Measurements from ENCODE around the gene PKDREJ.
"Not testable (repeated sequence)": the region's sequence is repeated elsewhere in the genome, so short reads cannot be mapped to it uniquely, and the experiment has no call there.

The PKDREJ gene

DNA sequence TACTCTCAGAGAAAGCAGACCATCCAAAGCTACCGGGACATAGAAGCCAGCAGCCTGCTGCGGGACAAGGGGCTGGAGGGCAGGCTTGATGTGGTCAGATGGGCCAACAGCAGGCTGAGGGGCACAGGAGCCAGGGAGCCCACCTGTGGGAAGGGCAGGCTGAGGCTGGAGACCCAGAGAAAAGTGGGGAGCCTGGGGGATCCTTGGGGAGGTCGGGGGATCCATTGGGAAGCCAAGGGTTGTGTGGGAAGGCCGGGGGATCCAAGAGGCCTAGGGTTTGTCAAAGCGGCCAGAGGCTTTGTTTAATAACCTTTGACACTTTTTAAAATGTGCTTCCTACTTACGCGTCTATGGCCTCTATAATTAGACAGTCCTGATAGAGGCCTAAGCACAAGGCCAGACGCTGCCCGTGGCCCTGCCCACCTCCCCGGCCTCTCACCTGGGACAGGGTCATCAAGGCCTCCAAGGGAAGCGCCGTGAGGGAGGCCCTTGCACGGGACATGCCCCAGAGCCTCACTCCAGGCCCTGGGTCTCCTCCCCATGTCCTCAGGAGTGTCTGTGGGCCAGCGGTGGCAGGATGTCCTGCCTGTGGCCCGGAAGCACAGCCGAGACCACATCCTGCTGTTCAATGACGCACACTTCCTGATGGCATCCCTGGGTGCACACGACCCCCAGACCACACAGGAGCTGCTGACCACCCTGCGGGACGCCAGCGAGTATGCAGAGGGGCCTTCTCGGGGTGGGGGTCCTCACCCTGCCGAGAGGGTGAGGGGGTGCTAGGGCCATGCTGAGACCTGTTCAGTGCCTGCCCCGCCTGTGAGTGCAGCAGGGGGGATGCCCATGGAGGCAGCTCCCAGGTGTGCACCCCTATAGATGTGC is 25.0 kb upstream of the PKDREJ start:
- peak; percentile 53 to 71 for DNase-seq

DNA sequence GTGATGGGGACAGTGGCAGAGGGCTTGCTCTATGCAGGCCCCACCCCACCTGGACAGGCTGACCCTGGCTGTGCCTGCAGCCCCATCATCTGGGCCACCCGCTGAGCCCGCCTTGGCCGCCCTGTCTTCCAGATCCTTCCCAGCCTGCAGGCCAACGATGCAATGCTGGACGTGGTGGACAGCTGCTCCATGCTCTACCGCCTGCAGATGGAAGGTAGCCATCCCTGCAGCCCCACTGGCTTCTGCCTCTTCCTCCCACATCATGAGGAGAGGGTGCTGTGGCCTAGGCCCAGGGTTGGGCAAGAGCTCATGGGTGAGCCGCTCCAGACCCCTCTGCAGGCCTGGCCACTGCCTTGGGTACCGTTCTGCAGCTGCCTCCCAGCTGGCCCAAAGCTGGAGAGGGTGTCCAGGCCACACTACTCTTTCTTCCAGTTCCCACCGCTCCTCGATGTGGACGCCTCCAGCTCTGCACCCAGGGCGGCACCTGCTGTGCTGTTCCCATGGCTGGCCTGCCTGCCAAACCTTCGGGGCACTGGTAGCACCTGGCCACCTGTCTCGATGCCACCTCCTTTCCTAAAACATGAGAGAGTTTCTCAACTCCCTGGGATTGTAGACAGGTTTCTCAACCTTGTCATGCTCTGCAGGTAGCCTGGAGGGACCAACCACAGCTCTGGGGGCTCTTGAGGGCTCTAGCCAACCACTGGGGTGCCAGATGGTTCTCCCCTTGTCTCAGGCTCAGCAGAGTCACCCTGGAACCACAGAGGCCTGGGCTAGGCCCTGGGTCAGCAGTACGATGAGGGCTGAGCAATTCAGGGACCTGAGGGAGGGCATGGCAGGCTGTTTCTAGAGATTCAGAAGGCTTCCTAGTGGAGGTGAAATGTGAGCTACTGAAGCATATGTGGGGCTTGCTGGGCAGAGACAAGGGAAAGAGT is 24.1 kb upstream of the PKDREJ start:
- DNase-seq: no peak

DNA sequence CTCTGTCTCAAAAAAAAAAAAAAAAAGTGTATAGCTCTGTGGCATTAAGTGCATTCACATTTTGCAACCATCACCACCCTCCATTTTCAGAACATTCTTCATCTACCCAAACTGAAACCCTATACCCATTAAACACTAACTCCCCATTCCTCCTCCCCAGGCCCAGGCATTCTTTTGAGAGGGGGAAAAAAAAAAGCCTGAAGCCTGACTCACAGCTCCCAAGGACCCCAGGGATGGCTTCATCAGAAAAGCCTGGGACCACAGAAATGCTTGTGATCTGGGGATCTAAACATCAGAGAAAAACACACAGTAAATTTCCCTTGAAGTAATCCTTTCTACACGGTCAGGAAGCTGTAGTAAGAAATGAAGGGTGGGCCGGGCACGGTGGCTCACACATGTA is 22.9 kb upstream of the PKDREJ start:
- no peak for DNase-seq

DNA sequence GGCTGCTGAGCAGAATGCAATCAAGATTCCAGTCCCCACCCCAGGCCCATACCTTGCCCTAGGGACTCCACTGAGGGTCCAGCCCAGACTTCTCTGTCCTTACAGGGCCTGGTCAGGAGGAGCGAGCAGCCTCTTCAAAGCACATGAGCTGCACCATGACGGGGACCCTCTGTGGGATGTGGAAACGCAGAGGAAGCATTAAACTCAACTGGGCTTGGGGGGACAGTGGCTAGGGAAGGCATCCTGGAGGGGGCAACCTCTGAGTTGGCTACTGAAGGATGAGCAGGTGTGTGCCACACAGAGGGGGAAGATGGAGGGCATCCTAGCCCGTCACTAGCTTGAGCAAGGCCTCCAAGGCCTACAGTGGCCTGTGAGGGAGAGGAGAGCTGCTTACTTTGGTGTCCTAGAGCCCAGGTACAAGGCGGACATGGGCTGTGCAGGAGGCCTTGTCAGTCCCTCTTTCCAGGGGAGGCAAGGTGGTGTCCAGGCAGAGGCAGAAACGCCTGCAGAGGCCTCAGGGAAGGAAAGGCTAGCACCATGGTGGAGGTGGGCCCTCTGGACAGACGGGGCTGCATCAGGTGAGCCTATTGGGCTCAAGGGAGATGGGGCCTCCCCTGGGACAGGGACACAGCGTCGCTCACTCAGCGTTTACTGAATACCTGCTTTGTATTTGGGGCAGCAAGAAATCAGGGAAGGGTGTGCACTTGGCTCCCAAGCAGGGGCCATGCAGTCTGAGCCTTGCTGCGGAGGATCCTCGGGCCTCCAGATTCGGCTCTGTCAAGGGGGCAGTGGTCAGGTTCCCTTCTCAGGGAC is 18.9 kb upstream of the PKDREJ start:
- DNase-seq: no peak

DNA sequence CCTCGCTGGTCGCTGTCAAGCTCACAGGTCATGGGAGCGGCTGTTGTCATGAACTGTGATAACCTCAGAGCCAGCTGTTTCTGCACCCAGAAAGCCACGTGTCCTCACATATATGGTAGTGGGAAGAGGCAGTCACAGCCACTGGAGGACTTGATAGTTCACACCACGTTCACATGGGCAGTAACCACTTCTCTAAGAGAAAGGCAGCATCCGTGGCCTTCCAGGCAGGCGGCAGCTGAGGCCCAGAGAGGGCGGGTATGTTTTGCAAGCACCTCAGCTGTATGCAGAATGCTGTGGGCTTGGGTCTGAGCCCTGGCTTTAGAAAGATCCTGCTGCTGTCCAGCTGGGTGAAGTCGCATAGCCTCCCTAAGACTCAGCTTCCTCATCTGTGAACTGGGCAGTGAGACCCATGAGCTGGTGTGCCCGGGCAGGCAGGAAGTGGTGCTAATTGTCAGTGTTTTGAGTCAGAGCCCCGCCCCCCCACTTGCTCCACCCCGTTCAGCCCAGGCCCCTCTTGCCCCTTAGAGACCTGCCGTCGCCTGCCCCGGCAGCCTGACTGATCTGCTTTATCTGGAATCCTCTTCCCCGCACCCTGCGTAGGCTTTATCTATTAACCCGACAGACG is 18.0 kb upstream of the PKDREJ start:
- peak; percentile 62 to 66 for DNase-seq

DNA sequence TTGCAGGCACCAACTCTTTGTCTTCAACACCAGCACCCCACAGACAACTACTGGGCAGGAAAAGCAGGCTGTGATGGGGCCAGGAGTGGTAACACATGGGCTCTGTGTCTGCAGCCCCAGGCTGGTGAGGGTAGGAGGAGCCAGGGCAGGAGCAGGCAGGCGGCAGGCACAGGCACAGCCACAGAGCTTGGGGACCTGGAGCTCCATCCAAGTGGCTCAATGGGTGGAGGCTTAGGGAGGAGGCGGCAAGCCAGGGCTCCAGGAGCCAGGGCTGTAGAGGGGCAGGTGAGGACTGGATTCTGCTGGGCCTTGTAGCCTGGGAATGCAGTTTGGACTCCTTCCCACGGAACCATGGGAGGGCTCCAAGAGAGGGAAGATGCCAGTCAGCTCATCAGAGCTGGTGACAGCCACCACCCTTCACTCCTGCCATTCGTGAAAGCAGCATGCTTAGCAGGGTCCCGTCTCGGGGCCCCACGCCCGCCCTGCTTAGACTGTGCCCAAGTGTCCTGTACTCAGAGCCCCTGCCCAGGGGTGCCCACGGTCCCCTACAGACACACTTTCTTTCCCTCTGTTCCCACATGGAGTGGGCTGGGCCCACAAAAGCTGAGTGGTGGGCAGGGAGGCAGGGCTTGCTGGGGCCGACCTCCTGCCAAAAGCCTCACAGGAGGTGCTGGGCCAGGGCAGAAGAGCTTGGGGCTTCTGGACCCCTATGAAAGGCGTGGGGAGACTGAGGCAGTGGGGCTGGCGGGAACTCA is 17.1 kb upstream of the PKDREJ start:
- DNase-seq: no peak

DNA sequence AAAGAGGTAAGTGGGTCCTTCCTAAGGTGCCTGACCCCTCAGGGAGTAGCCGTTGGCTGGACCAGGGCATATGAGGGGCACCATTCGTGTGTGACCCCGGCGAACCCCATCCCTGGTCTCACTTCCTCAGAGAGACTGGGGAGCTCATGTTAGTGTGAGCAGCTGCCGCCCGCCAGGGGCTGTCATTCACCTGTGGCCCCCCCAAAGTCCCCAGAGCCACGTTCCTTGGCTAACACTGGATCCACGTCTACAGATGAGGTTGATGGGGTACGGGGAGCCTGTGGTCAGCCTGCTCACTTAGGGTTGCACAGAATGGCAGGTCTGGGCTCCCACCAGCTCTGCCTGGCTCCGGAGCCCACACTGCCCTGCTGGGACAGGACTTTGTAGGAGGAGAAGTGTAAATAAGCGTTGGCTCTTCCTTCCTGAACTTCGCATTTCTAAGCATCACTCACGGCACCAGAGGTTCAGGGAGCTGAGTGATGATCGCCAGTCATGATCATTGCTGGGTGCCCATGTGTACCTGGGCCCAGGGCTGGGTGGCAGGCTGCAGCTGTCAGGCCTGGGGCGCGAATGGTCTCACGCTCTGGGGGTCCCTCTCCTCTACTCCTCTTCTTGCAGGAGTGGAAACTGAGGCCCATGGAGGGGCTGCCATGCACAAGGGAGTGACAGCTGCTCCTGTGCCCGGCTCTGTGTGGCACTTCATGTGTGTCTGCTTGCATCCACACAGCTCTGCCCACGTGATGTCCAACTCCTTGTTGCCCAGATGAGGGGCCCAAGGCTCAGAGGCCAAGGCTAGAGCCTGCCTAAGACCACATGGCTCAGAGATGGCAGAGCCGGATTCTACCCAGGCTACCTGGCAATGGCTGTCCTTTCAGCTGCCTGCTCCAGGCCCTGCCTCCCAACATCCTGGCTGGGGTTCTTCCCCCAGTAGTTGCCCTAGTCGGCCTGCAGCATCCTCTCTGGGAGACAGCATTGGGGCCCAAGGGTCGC is 15.8 kb upstream of the PKDREJ start:
- no peak for DNase-seq

DNA sequence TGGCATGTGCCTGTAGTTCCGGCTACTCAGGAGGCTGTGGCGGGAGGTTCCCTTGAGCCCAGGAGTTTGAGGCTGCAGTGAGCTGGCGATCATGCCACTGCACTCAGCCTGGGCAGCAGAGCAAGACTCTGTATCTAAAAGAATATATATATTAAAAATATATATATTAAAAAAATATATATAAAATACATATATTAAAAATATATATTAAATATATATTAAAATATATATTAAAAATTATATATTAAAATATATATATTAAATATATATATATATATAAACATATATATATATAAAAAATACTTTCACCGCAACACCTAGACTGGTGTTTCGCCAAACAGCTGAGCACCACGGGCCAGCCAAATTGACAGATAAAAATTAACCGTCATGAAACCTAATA is 13.4 kb upstream of the PKDREJ start:
- no peak for DNase-seq

DNA sequence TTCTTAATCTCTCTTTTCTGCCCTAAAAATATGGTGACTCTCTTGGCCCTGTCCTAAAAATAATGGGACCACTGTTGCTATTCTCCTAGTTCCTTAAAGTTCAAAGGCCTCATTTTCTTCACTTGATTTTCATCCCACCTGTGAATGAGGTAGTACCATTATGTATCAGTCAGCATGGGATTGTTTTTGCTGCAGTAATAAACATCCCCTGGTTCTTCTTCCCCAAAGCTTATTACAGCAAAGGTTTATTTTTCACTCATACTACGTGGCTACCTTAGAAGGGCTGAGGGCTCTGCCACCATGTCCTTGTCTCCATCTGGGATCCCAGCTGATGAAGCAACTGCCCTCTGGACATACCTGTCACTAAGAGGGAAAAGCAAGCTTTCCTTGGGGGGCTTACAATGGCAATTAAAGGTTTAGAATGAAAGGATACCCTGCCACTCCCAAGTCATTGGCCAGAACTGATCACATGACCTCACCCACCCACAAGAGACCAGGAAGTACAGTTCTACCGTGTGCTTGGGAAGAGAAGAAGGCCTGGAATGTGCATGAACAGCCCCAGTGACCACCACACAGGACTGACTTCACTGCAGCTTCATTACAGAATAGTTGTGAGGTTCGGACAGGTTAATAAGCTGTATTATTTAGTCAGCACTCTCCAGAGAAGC is 12.4 kb upstream of the PKDREJ start:
- no peak for DNase-seq

DNA sequence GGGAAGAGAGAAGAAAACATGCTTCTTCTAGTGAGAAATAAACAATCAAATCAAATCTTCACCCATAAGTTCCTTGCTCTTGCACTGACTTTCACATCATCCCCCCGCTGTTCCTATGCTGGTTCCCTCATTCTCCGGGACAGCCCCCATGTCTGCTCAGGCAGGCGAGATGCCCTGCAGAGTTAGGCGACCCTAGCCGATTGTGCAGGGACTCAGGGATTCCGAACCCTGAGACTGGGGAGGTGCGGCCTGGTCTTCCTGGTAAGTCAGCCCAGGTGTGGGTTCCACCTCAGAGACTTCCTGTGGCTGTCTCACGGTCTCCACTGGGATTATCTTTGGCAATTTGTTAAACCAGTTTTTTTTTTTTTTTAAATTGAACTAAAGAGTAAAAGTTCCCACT is 11.2 kb upstream of the PKDREJ start:
- no peak for DNase-seq

DNA sequence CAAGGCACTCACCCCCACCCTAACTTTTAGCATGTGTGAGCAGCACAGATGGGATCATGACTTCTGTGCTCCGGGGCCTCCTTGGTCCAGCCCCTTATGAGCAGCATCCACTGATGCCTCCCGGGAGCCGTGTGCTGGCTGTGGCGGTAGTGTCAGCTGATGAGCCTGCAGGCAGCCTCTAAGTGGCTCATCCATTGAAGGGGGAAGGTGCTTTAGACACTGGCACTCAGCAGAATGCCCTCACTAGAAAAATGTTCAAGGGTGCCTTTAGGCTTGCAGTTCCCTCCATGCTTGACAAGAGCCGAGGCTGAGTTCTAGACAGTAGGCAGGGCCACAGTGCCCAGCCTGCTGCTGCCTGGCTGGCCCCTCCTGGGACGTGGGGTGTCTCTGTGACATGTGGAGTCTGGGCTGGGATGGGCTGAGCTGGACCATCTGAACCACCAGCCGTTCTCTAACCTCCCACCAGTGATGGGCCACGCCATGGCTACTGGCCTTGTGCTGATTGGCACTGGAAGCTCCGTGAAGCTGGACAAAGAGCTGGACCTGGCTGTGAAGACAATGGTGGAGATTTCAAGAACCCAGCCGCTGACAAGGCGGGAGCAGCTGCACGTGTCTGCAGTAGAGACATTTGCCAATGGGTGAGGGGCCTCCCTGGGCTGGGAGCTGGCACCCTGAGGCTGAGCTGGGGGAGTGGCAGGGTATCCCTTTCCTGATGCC is 10.4 kb upstream of the PKDREJ start:
- DNase-seq: no peak

DNA sequence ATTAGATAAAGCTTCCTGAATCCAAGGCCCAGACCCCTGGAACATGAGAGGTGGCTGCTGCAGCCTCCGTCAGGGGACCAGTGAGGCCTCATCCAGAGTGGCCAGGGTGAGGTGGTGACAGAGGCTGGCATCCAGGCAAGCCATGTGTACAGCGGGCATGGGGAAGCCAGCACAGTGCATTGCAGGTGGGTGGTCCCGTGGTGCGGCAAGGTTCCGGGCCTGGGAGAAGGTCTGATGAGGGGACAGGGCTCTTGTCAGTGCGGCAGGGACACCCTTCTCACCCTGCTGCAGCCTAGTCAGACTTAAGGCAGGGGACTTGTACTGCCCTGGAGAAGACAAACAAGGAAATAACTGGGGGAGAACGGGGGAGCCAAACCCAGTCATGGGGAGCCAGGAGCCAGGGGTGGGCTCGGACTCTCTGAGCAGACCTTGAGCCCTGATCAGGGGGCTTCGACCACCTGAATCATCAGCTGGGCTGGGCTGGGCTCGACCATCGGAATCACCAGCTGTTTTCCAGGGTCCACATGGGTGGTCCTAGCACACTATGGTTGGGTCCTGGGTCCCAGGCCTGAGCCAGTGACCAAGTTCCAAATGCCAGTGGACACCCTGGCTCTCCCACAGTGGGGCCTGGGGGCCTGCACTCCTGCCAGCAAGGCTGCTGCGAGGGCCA is 9.8 kb upstream of the PKDREJ start:
- no peak for DNase-seq

DNA sequence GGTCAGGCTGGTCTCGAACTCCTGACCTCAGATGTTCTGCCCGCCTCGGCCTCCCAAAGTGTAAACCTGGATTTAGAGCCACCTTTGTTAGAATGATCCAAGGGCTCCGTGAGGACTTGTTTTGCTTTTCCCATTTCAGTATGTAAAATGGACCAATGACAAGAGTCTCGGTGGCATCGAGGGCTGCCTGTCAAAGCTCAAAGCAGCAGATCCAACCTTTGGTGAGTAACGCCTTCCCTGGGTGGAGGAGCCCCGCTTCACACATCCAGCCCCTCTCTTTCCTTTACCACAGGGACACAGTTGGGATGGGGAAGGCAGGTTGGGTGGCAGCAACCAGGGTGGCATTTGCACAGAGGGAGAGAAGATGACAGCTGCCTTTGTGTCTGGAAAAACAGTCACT is 9.1 kb upstream of the PKDREJ start:
- DNase-seq: no peak

DNA sequence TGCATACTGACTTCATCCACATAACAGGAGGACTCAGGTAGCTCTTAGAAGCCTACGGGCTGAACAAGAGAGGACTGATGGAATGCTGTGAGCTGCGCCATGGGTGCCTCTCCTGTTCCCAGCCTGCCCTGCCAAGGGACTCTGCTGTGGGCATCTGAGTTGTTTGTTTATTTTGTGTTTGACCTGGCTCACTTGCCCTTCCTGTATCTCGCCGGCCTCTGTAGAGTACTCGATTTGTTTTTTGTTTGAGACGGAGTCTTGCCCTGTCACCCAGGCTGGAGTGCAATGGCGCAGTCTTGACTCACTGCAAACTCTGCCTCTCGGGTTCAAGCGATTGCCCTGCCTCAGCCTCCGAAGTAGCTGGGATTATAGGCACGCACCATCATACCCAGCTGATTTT is 6.4 kb upstream of the PKDREJ start:
- DNase-seq: no peak

DNA sequence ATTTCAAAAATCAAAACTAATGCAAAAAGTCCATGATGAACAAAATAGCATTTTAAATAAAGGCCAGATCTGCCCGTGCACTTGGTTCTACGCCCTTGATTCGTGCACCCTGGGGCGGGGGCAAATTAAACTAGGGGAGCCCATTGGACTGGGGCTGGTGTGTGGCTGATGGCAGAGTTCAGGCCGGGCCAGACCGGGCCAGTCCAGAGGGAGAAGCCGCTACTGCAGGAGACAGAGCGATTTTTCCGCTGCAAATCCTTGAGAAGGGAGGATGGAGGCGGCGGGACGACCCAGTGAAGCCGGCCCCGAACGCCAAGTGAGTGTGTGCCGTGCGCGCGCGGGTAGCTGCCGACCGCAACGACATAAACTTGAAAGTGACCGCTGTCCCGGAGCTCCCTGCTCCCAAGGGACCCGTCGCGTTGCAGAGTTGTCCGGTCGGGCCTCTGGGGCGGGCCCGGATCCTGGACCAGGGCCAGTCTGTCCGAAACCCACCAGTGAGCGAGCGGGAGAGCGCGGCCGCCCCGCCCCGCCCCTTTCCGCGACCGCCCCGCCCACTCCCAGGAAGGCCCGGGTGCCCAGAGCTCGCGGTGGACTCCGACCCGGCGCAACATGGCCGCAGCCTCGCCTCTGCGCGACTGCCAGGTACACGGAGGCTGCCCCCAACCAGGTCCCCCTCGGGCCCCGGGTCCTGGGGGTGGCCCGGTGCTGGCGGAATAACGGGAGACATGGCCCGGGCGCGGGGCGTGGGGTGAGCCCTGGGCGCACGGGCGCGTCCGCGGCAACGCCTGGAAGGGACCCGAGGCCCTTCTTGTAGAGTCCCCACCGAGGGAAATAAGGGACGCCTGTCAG is 4.5 kb upstream of the PKDREJ start, which contains the start of gene TTC38:
TTC38 (plus strand) TSS at position 578 of the 849 bp plus-strand sequence; CDS start at position 610, 32 bp downstream.
- peak; percentile 60 to 64 for DNase-seq

DNA sequence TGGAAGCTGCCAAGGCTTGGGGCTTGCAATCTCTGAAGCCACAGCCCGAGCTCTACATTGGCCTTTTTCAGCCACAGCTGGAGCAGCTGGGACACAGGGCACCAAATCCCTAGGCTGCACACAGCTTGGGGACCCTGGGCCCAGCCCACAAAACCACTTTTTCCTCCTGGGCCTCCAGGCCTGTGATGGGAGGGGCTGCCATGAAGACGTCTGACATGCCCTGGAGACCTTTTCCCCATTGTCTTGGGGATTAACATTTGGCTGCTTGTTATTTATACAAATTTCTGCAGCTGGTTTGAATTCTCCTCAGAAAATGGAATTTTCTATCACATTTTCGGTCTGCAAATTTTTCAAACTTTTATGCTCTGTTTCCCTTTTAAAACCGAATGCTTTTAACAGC is 2.5 kb upstream of the PKDREJ start:
- not testable (repeated sequence) for DNase-seq

DNA sequence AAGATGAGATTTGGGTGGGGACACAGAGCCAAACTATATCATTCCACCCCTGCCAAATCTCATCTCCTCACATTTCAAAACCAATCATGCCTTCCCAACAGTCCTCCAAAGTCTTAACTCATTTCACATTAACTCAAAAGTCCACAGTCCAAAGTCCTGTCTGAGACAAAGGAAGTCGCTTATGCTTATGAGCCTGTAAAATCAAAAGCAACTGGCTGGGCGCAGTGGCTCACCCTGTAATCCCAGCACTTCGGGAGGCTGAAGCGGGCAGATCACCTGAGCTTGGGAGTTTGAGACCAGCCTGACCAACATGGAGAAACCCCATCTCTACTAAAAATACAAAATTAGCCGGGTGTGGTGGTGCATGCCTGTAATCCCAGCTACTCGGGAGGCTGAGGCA is 1.4 kb upstream of the PKDREJ start:
- not testable (repeated sequence) for DNase-seq
